A549 (cell line): ENCODE data around the gene EFTUD2.

ENCODE experiments used
- CTCF ChIP-seq: fragments of >200 bp; sonication (Bioruptor Twin); formaldehyde crosslinking; IDR thresholded peaks from 3 replicates; pipeline ENCODE4 v1.5.1; 2016
- E2F6 ChIP-seq: IDR thresholded peaks from 2 replicates; pipeline ENCODE4 v1.6.1; 2012; ENCODE audit warnings: low read depth, borderline replicate concordance
- EHMT2 ChIP-seq: fragments of 200-600 bp; sonication (generic); IDR thresholded peaks from 2 replicates; pipeline ENCODE4 v1.6.1; 2016; ENCODE audit warnings: antibody characterized with exemption, low read depth, mild to moderate bottlenecking, moderate library complexity
- MAX ChIP-seq: IDR thresholded peaks from 2 replicates; pipeline ENCODE4 v1.6.1; 2012
- PBX3 ChIP-seq: IDR thresholded peaks from 2 replicates; pipeline ENCODE4 v1.6.1; 2012
- POLR2A ChIP-seq: IDR thresholded peaks from 2 replicates; pipeline ENCODE4 v1.6.1; 2012; ENCODE audit warnings: mild to moderate bottlenecking, low read length
- POLR2AphosphoS2 ChIP-seq: conservative IDR thresholded peaks from 2 replicates; pipeline ENCODE4 v1.6.1; 2012; ENCODE audit warnings: low read length, improper control_type of control experiment, inconsistent platforms
- REST ChIP-seq: fragments of 200-600 bp; sonication (generic); IDR thresholded peaks from 2 replicates; pipeline ENCODE4 v1.6.1; 2016; ENCODE audit warnings: antibody characterized with exemption, mild to moderate bottlenecking, moderate library complexity
- RFX5 ChIP-seq: fragments of 450-650 bp; IDR thresholded peaks from 2 replicates; pipeline ENCODE4 v1.7.1; 2014; ENCODE audit warnings: antibody characterized with exemption, mild to moderate bottlenecking, moderate library complexity
- SMC3 ChIP-seq: fragments of >200 bp; sonication (Bioruptor Twin); formaldehyde crosslinking; IDR thresholded peaks from 3 replicates; pipeline ENCODE4 v1.6.1; 2018; ENCODE audit warnings: inconsistent platforms
- SREBF2 ChIP-seq: fragments of 450-650 bp; IDR thresholded peaks from 2 replicates; pipeline ENCODE4 v1.6.1; 2014; ENCODE audit warnings: mild to moderate bottlenecking, moderate library complexity
- USF2 ChIP-seq: fragments of 450-650 bp; IDR thresholded peaks from 2 replicates; pipeline ENCODE4 v1.6.1; 2014; ENCODE audit warnings: antibody characterized with exemption

- no peak for TF ChIP-seq PBX3
- TF ChIP-seq CTCF: peak; percentile 66
- TF ChIP-seq SMC3: peak; percentile 46; the same call in 2 of the 3 replicates
- TF ChIP-seq USF2: peak; percentile 38
- no peak for TF ChIP-seq SREBF2
- TF ChIP-seq REST: no peak
- TF ChIP-seq POLR2A: no peak
- TF ChIP-seq EHMT2: no peak
- no peak for TF ChIP-seq RFX5
- TF ChIP-seq E2F6: 0 out of 2 replicates have a peak, but pooled peaks have one; percentile 54
- peak; percentile 77 for TF ChIP-seq MAX
- TF ChIP-seq POLR2AphosphoS2: no peak
These were observed 12.1 kb upstream of the EFTUD2 start for GRCh38 chr17:44911133-44912001.
